HEK293T (cell line): Measurements from ENCODE around the gene BTBD9.

Experiments used
- CTCF ChIA-PET: fragments of 350-600 bp; formaldehyde crosslinking; extraction: SDS; loops from one replicate; lab custom pipeline; 2021; ENCODE audit warnings: antibody characterized with exemption, inconsistent platforms; lab: Yijun Ruan, JAX
- POLR2A ChIA-PET: fragments of 350-600 bp; formaldehyde crosslinking; extraction: SDS; loops from one replicate; lab custom pipeline; 2020; ENCODE audit warnings: antibody characterized with exemption, inconsistent platforms; lab: Yijun Ruan, JAX
- DNase-seq: peaks from one replicate; pipeline ENCODE4 v3.0.0; 2012; ENCODE audit warnings: mixed read lengths; ENCODE audit errors: extremely low spot score
- ARNT ChIP-seq: fragments of 450-650 bp; IDR thresholded peaks from 2 replicates; pipeline ENCODE4 v1.6.1; 2017; ENCODE audit warnings: mild to moderate bottlenecking
- BHLHE40 ChIP-seq: fragments of 450-650 bp; IDR thresholded peaks from 2 replicates; pipeline ENCODE4 v1.6.1; 2016; ENCODE audit warnings: mild to moderate bottlenecking, moderate library complexity, borderline replicate concordance
- CTBP1 ChIP-seq: fragments of 450-650 bp; IDR thresholded peaks from 2 replicates; pipeline ENCODE4 v1.6.1; 2016; ENCODE audit warnings: borderline replicate concordance
- ELF4 ChIP-seq: fragments of 450-650 bp; IDR thresholded peaks from 2 replicates; pipeline ENCODE4 v1.6.1; 2017; ENCODE audit warnings: antibody characterized with exemption
- FOXA1 ChIP-seq: fragments of 450-650 bp; IDR thresholded peaks from 2 replicates; pipeline ENCODE4 v1.6.1; 2016; ENCODE audit warnings: mild to moderate bottlenecking
- FOXK2 ChIP-seq: fragments of 450-650 bp; IDR thresholded peaks from 2 replicates; pipeline ENCODE4 v1.6.1; 2016; ENCODE audit warnings: mild to moderate bottlenecking
- FOXM1 ChIP-seq: fragments of 450-650 bp; IDR thresholded peaks from 2 replicates; pipeline ENCODE4 v1.6.1; 2017; ENCODE audit warnings: mild to moderate bottlenecking, borderline replicate concordance
- HDGF ChIP-seq: fragments of 450-650 bp; IDR thresholded peaks from 2 replicates; pipeline ENCODE4 v1.6.1; 2017; ENCODE audit warnings: antibody characterized with exemption, borderline replicate concordance
- L3MBTL2 ChIP-seq: fragments of 450-650 bp; conservative IDR thresholded peaks from 2 replicates; pipeline ENCODE4 v1.6.1; 2016; ENCODE audit warnings: mild to moderate bottlenecking
- LEF1 ChIP-seq: fragments of 450-650 bp; IDR thresholded peaks from 2 replicates; pipeline ENCODE4 v1.6.1; 2017; ENCODE audit warnings: mild to moderate bottlenecking, borderline replicate concordance
- NFRKB ChIP-seq: fragments of 450-650 bp; IDR thresholded peaks from 2 replicates; pipeline ENCODE4 v1.6.1; 2016; ENCODE audit warnings: mild to moderate bottlenecking, moderate library complexity
- PKNOX1 ChIP-seq: fragments of 450-650 bp; IDR thresholded peaks from 2 replicates; pipeline ENCODE4 v1.6.1; 2016
- SP1 ChIP-seq: fragments of 450-650 bp; IDR thresholded peaks from 2 replicates; pipeline ENCODE4 v1.6.1; 2017
- SUZ12 ChIP-seq: fragments of 450-650 bp; IDR thresholded peaks from 2 replicates; pipeline ENCODE4 v1.6.1; 2016; ENCODE audit warnings: mild to moderate bottlenecking
- TARDBP ChIP-seq: fragments of 450-650 bp; IDR thresholded peaks from 2 replicates; pipeline ENCODE4 v1.6.1; 2016
- ZNF384 ChIP-seq: fragments of 450-650 bp; IDR thresholded peaks from 2 replicates; pipeline ENCODE4 v1.6.1; 2016

The BTBD9 gene

GRCh38 chr6:38316099-38316868, 323.4 kb downstream of the BTBD9 start:
- no peak for TF ChIP-seq L3MBTL2
- TF ChIP-seq FOXA1 = no peak
- no peak for TF ChIP-seq ARNT
- TF ChIP-seq LEF1 = no peak
- no peak for TF ChIP-seq HDGF
- TF ChIP-seq ZNF384 = no peak
- no peak for TF ChIP-seq TARDBP
- no peak for TF ChIP-seq ELF4
- no peak for TF ChIP-seq SP1
- TF ChIP-seq BHLHE40 = no peak
- no peak for TF ChIP-seq FOXM1
- no peak for TF ChIP-seq FOXK2
- no peak for TF ChIP-seq SUZ12
- ChIA-PET CTCF (no interaction called here), POLR2A (no interaction called here)
- DNase-seq = no peak

DNA sequence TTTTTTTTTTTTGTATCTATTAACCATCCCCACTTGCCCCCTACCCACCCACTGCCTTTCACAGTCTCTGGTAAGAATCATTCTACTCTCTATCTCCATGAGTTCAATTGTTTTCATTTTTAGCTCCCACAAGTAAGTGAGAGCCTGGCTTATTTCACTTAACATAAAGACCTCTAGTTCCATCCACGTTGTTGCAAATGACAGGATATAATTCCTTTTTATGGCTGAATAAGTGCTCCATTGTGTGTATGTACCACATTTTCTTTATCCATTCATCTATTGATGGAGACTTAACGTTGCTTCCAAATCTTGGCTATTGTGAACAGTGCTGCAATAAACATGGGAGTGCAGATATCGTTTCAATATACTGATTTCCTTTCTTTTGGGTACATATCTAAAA, 328.5 kb downstream of the BTBD9 start:
- TF ChIP-seq ELF4 (no peak), LEF1 (no peak), CTBP1 (no peak), HDGF (no peak), SUZ12 (no peak), FOXM1 (no peak), ARNT (no peak), NFRKB (no peak), TARDBP (no peak), FOXK2 (no peak), PKNOX1 (no peak), BHLHE40 (no peak), L3MBTL2 (no peak), FOXA1 (no peak), SP1 (no peak), ZNF384 (no peak)
- POLR2A ChIA-PET = no interaction called here
- CTCF ChIA-PET = no interaction called here
- no peak for DNase-seq

GRCh38 chr6:38310061-38310460, 329.7 kb downstream of the BTBD9 start:
- POLR2A ChIA-PET = no interaction called here
- TF ChIP-seq ZNF384 (no peak), ARNT (no peak), LEF1 (no peak), NFRKB (no peak), TARDBP (no peak), L3MBTL2 (no peak), CTBP1 (no peak)
- no peak for DNase-seq
- CTCF ChIA-PET = no interaction called here

DNA sequence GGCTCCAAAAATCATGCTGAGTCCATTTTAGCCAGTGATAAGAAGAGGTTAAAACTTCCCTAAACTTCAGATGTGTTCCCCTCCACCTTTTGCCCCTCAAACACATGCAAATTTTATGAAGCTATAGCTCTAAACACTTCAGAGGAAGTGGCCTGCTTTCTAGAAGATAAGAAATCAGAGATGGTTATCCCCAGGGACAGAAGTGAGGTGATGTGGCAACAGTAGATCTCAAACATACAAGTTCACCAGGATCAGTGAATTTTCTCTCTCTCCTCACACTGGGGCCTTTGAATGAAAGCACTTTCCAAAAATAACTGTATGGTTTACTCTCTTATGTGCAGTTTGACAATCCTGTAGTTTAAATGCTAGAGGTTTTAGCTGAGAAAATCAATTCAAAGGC, 332.0 kb downstream of the BTBD9 start:
- ChIA-PET POLR2A (no interaction called here), CTCF (no interaction called here)
- TF ChIP-seq L3MBTL2 = no peak
- TF ChIP-seq SP1 = no peak
- no peak for TF ChIP-seq ELF4
- no peak for TF ChIP-seq LEF1
- no peak for TF ChIP-seq NFRKB
- no peak for TF ChIP-seq FOXK2
- TF ChIP-seq HDGF = no peak
- no peak for TF ChIP-seq CTBP1
- no peak for TF ChIP-seq TARDBP
- TF ChIP-seq FOXA1 = no peak
- TF ChIP-seq BHLHE40 = no peak
- no peak for TF ChIP-seq PKNOX1
- TF ChIP-seq FOXM1 = no peak
- TF ChIP-seq ZNF384 = no peak
- no peak for TF ChIP-seq ARNT
- TF ChIP-seq SUZ12 = no peak
- DNase-seq = no peak

DNA sequence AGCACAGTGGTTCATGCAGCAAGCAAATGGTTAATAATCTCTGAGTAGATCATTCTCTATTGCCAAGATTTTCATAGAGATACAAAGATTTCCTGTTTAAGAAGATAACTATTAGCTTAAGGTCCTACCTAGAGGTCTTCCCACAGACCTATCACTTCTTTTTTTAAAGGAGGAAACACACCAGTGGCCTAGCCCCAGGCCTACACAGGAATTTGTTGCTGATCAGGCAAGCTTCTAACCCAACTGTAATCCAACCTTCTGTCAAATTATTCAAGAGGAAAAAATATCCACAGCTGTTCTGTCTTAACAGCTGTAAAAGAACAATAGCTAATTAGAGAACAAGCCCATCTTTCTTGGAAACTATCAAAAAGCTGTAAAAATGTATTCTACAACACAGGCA, 332.8 kb downstream of the BTBD9 start:
- POLR2A ChIA-PET = no interaction called here
- DNase-seq = no peak
- CTCF ChIA-PET = interaction anchor here (0.6 kb wide), 1 partner anchor 35 kb away, joined by 7 read pairs; no protein-coding TSS in a partner anchor
- TF ChIP-seq NFRKB (no peak), BHLHE40 (no peak), L3MBTL2 (no peak), FOXK2 (no peak), FOXA1 (no peak), LEF1 (no peak), ZNF384 (no peak), TARDBP (no peak), ARNT (no peak), PKNOX1 (no peak), CTBP1 (no peak), SUZ12 (no peak), ELF4 (no peak), FOXM1 (no peak), HDGF (no peak), SP1 (no peak)
